T-helper 2 cell (primary cell): ENCODE data around the gene ARMC3.
A peak's percentile ranks its signal among the peaks of the same experiment; 100 is the strongest.

ENCODE experiments used
- DNase-seq, 5 experiments: peaks; one replicate each; pipeline versions ENCODE4 v3.0.0 to v3.0.0-alpha.2; 2012 to 2022

ARMC3 gene

DNA sequence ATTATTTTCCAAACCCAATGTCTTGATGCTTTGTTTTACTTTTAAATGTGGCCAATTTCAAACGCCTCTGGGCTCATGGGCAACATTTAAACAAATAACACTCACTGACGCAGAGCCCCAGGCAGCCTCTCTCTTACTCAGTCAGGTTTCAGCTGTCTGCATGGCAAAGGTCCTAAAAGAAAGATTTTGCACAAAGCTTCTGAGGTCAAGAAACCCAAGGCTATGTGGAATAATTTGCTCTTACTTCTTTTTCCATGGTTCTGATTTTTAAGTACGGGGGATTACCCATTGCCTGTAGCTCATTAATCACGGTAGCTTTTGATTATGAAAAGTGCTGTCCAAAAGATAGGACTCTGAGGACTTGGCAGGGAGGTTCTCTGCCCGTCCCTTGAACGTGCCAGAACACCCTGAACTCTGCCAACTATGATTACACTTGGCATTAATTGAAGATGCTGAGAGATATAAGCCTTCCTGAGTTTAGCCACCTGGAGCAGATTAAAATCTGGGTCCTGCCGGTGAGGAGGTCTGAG lies 153.4 kb downstream of the ARMC3 start:
- DNase-seq: no peak

DNA sequence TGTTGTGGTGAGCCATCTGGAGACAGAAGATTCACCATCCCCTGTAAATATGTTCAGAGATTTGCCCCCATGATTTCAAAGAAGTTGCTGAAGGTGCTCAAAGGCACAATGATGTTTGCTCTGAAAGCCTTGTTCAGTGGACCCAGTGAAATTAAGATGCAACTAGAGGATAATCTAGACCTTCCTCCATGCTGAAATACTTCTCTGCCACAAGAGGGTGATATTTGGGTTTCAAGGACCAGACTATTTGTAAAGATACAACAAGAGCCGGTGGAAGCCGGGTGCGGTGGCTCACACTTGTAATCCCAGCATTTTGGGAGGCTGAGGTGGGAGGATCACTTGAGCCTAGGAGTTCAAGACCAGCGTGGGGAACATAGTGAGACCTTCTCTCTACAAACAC lies 154.0 kb downstream of the ARMC3 start:
- peak in 1 of 5 experiments; percentile 25 for DNase-seq
